HG02678 (cell line): ENCODE results near the gene VWA3A.
A peak's percentile ranks its signal among the peaks of the same experiment; 100 is the strongest.

Experiments used
- ATAC-seq: cut with Tn5 transposase; IDR thresholded peaks from one replicate; pipeline ENCODE4 v1.9.1; 2021; ENCODE audit warnings: mild to moderate bottlenecking, moderate library complexity; ENCODE audit not compliant: unreplicated experiment

Gene VWA3A

GRCh38 chr16:22198547-22199293, 106.4 kb downstream of the VWA3A start:
- ATAC-seq, result no peak

GRCh38 chr16:22202261-22202637, 109.9 kb downstream of the VWA3A start:
- no peak for ATAC-seq

DNA sequence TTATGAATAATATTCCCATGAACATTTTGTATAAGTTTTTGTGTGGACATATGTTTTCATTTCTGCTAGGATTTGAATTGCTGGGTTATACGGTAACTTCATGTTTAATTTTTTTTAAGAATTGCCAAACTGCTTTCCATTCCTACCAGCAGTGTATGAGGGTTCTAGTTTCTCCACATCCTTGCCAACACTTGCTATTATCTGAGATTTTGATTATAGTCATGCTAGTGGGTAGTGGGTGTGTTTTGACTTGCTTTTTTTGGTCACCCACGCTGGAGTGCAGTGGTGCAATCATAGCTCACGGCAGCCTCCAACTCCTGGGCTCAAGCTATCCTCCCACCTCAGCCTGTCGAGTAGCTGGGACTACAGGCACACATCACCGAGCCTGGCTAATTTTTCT, 110.8 kb downstream of the VWA3A start:
- ATAC-seq, result no peak

- ATAC-seq, result no peak
Observed at GRCh38 chr16:22204091-22204655, 111.8 kb downstream of the VWA3A start.

- no peak for ATAC-seq
Observed at GRCh38 chr16:22205577-22206012, 113.3 kb downstream of the VWA3A start.

DNA sequence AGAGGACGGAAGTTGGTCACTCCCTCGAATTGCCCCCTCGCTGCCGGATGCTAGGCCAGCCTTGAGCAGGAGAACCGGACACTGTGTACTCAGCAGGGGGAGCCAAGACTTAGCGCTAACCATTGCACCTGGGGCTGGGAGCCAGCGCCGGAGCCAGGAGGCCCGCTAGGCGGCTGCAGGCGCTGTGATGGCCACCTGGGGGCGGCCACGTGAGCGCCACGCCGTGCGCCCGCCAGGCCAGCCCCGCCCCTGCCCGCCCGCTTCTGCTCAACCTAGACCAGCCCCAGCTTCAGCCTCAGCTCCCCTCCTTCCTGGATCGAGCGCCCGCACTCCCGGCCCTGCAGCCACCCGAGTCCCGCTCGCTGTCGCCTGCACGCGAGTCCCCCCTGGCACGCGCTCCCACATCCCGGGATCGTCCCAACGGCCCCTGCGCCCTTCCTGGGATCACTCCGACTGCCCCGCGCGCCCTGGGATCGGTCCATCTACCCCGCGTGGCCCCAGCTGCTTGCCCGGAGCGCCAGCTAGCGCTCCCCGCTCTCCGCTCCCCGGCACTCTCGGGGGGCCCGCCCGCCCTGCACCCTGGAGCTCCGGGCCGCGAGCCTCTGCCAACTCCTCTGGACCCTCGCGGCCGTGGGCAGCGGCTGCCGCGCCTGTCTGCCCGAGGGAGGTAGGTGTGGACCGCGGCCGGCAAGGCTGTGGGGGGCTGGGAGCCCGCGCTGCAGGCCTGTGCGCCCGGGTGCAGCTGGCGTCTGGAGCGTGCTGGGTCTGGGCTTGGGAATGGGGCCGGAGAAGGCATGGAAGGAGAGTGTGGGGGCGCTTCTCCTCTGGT, 113.9 kb downstream of the VWA3A start, which contains the start of gene EEF2K:
EEF2K (plus strand) TSS at position 266 of the 829 bp plus-strand sequence. CDS start 19,452 bp downstream, outside the sequence.
- peak; percentile 88 for ATAC-seq
